Loucy (cell line): Measurements from ENCODE around the gene DOK7.

Experiments
- H2AFZ ChIP-seq: fragments of 200-600 bp; sonication (generic); 2 replicates; pipeline ENCODE4 v1.6.0; 2016; ENCODE audit warnings: antibody characterized with exemption, mild to moderate bottlenecking, low read length, moderate library complexity
- H3F3A ChIP-seq: fragments of 200-600 bp; 2 replicates; pipeline ENCODE4 v1.6.0; 2016; ENCODE audit warnings: antibody characterized with exemption, low read depth, mild to moderate bottlenecking
- H3K27me3 ChIP-seq: fragments of 200-600 bp; sonication (generic); 2 replicates; pipeline ENCODE4 v1.6.1; 2014; ENCODE audit warnings: low read length, mild to moderate bottlenecking; ENCODE audit not compliant: insufficient read depth, poor library complexity, severe bottlenecking
- H3K36me3 ChIP-seq: fragments of 200-600 bp; sonication (generic); 2 replicates; pipeline ENCODE4 v1.6.1; 2016; ENCODE audit warnings: low read length; ENCODE audit not compliant: insufficient read depth
- H3K4me1 ChIP-seq: fragments of 200-600 bp; sonication (generic); 2 replicates; pipeline ENCODE4 v1.5.1; 2014; ENCODE audit warnings: low read length, mild to moderate bottlenecking; ENCODE audit not compliant: insufficient read depth, poor library complexity, severe bottlenecking
- H3K4me2 ChIP-seq: fragments of 200-600 bp; sonication (generic); 2 replicates; pipeline ENCODE4 v1.6.0; 2014; ENCODE audit warnings: antibody characterized with exemption, low read length, low read depth, mild to moderate bottlenecking; ENCODE audit not compliant: poor library complexity, severe bottlenecking
- H3K4me3 ChIP-seq: fragments of 200-600 bp; sonication (generic); 2 replicates; pipeline ENCODE4 v1.5.1; 2014; ENCODE audit warnings: low read length, mild to moderate bottlenecking, mixed read lengths; ENCODE audit not compliant: poor library complexity, severe bottlenecking
- H3K79me2 ChIP-seq: fragments of 200-600 bp; sonication (generic); 2 replicates; pipeline ENCODE4 v1.6.1; 2014; ENCODE audit warnings: low read length; ENCODE audit not compliant: insufficient read depth
- H3K9ac ChIP-seq: fragments of 200-600 bp; sonication (generic); 2 replicates; pipeline ENCODE4 v1.6.0; 2014; ENCODE audit warnings: mild to moderate bottlenecking, low read depth, low read length, moderate library complexity; ENCODE audit not compliant: poor library complexity, severe bottlenecking
- H3K9me2 ChIP-seq: fragments of 200-600 bp; sonication (generic); replicated peaks from 2 replicates; pipeline ENCODE4 v1.6.1; 2016; ENCODE audit warnings: low read depth, low read length, mixed read lengths
- H3K9me3 ChIP-seq: fragments of 200-600 bp; sonication (generic); 2 replicates; pipeline ENCODE4 v1.6.1; 2014; ENCODE audit warnings: mild to moderate bottlenecking, antibody characterized with exemption, low read length, low read depth; ENCODE audit not compliant: insufficient read depth
- H4K20me1 ChIP-seq: fragments of 200-600 bp; sonication (generic); 2 replicates; pipeline ENCODE4 v1.6.0; 2014; ENCODE audit warnings: antibody characterized with exemption, low read length, mild to moderate bottlenecking; ENCODE audit not compliant: insufficient read depth, poor library complexity, severe bottlenecking
- EZH2phosphoT487 ChIP-seq: fragments of 200-600 bp; IDR thresholded peaks from 2 replicates; pipeline ENCODE4 v1.6.1; 2018; ENCODE audit warnings: antibody characterized with exemption, mild to moderate bottlenecking, moderate library complexity, borderline replicate concordance
- TF ChIP-seq, protein P1 (sequence below): fragments of 200-600 bp; sonication (generic); conservative IDR thresholded peaks from 2 replicates; pipeline ENCODE4 v1.5.1; 2014; ENCODE audit warnings: mild to moderate bottlenecking, antibody characterized with exemption, low read length

DOK7 gene

DNA sequence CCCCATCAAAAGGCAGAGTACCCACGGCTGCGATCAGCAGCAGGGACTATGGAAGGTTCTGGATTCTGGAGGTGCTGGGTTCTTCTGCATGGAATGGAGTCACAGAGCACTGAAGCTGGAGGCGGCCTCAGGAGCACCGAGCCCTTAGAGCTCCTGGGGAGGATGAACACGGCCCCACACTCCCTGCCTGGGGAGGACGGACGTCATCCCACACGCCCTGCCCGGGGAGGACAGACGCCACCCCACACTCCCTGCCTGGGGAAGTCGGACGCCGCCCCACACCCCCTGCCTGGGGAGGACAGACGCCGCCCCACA is 59.2 kb downstream of the DOK7 start:
- Histone ChIP-seq H3K4me3 (no peak overlapping the region), H4K20me1 (peaks cover 20% of the 10 kb centered on the region), H2AFZ (no peak overlapping the region), H3K36me3 (peaks cover 75% of the 10 kb centered on the region; the same call in 1 of the 2 replicates), H3K79me2 (peaks cover 30% of the 10 kb centered on the region), H3K4me2 (no peak overlapping the region), H3K27me3 (no peaks in the 10 kb centered on the region), H3K9me3 (no peaks in the 10 kb centered on the region), H3F3A (no peaks in the 10 kb centered on the region), H3K9ac (no peak overlapping the region), H3K4me1 (peaks cover 10% of the 10 kb centered on the region), H3K9me2 (no peaks in the 10 kb centered on the region)
- no peak for TF ChIP-seq EZH2phosphoT487
- TF ChIP-seq, protein P1, sequence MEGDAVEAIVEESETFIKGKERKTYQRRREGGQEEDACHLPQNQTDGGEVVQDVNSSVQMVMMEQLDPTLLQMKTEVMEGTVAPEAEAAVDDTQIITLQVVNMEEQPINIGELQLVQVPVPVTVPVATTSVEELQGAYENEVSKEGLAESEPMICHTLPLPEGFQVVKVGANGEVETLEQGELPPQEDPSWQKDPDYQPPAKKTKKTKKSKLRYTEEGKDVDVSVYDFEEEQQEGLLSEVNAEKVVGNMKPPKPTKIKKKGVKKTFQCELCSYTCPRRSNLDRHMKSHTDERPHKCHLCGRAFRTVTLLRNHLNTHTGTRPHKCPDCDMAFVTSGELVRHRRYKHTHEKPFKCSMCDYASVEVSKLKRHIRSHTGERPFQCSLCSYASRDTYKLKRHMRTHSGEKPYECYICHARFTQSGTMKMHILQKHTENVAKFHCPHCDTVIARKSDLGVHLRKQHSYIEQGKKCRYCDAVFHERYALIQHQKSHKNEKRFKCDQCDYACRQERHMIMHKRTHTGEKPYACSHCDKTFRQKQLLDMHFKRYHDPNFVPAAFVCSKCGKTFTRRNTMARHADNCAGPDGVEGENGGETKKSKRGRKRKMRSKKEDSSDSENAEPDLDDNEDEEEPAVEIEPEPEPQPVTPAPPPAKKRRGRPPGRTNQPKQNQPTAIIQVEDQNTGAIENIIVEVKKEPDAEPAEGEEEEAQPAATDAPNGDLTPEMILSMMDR, result no peak

DNA sequence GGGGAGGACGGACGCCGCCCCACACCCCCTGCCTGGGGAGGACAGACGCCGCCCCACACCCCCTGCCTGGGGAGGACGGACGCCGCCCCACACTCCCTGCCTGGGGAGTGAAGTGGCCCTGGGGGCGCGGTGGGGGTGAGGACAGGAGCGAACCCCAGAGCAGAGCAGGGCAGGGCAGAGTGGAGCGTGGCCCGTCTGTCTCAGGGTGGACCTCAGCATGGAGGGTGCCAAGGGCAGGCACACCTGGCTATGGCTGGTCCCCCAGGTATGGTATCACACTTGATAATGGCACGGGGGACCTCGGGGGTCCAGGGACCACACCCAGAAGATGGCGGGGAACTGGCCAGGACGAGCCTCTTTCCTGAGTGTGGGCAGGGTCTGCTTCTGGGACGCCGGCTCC is 59.5 kb downstream of the DOK7 start:
- Histone ChIP-seq H4K20me1 (peaks cover 22% of the 10 kb centered on the region), H3K27me3 (no peaks in the 10 kb centered on the region), H3K4me1 (peaks cover 14% of the 10 kb centered on the region), H3K79me2 (peaks cover 34% of the 10 kb centered on the region), H3K4me3 (no peak overlapping the region), H3K36me3 (peaks cover 72% of the 10 kb centered on the region; the same call in 1 of the 2 replicates), H3K9ac (no peak overlapping the region), H3F3A (no peaks in the 10 kb centered on the region), H3K9me3 (no peaks in the 10 kb centered on the region), H3K4me2 (no peak overlapping the region), H2AFZ (no peak overlapping the region), H3K9me2 (no peaks in the 10 kb centered on the region)
- no peak for TF ChIP-seq EZH2phosphoT487
- TF ChIP-seq, protein P1, result no peak

DNA sequence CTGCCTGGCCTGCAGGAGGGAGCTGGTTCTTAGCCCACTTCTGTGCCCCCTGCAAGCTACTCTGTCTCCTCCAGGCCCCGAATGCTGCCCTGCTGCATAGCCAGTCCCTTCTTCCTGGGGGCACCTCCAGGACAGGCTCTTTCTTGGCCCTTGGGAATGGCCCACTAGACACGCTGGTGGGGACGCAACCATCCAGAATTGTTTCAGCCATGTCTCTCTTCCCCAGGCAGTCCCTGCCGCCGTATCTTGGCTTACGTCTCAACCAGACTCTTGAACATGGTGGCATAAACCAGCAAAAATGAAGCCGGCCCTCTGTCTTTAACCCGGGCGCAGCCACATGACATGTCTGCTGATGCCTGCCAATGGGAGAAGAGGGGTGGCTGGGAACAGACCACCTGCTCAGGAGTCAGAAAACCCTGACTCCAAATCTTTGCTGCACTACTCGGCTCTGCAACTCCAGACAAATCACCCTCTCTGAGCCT is 60.1 kb downstream of the DOK7 start:
- no peak for TF ChIP-seq EZH2phosphoT487
- TF ChIP-seq, protein P1, result no peak
- peaks cover 39% of the 10 kb centered on the region for H3K79me2 ChIP-seq
- peaks cover 66% of the 10 kb centered on the region; the same call in 1 of the 2 replicates for H3K36me3 ChIP-seq
- H2AFZ ChIP-seq, result no peak overlapping the region
- peaks cover 27% of the 10 kb centered on the region for H4K20me1 ChIP-seq
- H3F3A ChIP-seq, result no peaks in the 10 kb centered on the region
- H3K4me3 ChIP-seq, result no peak overlapping the region
- H3K4me2 ChIP-seq, result no peak overlapping the region
- H3K9me2 ChIP-seq, result no peaks in the 10 kb centered on the region
- peaks cover 19% of the 10 kb centered on the region for H3K4me1 ChIP-seq
- H3K9me3 ChIP-seq, result no peaks in the 10 kb centered on the region
- H3K27me3 ChIP-seq, result no peaks in the 10 kb centered on the region
- H3K9ac ChIP-seq, result no peak overlapping the region
